AML-193 (cell line): ENCODE measurements around the gene CR2.
"Not testable (repeated sequence)": the region's sequence is repeated elsewhere in the genome, so short reads cannot be mapped to it uniquely, and the experiment has no call there.

Experiments used
- DNase-seq, 2 experiments: peaks; one replicate each; lab custom pipeline; 2025; lab: John Stamatoyannopoulos, UW

CR2 gene

DNA sequence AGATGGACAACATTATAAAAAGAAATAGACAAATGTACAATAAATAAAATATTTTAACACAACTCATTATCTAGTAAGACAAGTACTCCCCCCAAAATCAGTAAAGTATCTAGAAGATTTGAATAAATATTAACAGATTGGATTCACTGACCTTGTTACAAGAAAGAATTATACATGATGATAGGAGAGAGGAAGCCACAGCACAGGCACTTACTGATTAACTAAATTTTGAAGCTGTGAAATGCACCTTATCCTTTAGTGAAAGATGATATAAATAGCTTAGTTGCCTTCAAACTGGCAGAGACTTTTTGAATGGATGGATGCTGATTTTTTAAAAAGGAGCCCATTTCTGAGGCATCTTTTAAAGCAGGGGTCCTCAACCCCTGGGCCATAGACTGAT is 50.3 kb downstream of the CR2 start:
- no peak for DNase-seq

GRCh38 chr1:207510444-207510843 is 56.3 kb downstream of the CR2 start:
- DNase-seq: no peak

DNA sequence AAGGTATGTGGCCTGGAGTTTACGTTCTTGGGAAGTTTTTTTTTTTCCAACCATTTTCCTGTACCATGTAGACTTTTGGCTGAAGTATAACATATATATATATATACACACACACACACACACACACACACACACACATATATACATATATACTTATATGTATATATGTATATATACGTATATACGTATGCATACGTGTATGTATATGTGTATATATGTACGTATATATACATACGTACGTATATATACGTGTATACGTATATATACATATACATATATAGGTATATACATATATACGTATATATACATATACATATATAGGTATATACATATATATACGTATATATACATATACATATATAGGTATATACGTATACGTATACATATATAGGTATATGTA is 60.8 kb downstream of the CR2 start:
- DNase-seq: no peak

- DNase-seq: no peak
Observed at GRCh38 chr1:207516729-207517128, 62.6 kb downstream of the CR2 start.

DNA sequence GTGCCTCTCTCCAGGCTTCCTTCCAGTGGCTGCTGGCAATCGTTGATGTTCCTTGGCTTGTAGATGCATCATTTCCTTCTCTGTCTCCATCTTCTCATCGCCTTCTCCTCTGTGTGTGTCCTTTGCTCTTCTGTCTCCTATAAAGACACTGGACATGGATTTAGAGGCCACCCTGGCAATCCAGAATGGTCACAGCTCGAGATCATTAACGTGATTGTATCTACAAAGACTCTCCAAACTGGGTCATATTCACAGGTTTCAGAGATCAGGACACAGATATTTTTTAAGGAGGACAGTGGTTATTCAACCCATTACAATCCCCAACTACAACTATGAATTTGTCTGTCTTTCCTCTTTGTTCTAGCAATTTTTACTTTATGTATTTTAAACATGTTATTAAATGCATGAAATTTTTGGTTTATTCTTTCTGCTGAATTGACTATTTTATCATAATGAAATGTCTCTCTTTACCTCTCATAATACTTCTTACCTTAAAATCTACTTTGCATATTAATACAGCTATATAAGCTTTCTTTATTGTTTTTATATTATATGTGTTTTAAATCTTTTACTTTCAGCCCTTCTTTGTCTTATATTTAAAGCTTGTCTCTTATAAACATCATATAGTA is 64.6 kb downstream of the CR2 start:
- DNase-seq: no peak

- no peak for DNase-seq
Observed at GRCh38 chr1:207519505-207520399, 65.6 kb downstream of the CR2 start.

- DNase-seq: not testable (repeated sequence)
Observed at GRCh38 chr1:207520400-207521345, 66.5 kb downstream of the CR2 start.

DNA sequence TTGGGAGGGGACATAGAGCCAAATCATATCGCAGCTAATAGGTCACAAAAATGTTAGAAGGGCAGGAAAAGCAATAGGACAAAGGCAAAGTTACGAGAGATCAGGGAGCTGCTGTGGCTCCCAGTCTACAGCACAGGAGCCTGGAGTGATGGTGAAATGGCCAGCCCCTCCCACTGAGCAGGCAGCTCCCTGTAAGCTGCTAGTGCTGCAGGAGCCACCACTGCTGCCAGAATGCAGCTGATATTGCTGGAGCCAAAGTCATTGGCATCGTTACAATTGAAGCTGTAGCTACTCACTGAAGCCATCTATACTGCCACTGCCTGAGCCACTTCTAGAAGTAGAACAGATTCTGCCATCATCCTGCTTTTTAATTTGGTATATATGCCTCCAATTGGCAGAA is 71.1 kb downstream of the CR2 start:
- DNase-seq: not testable (repeated sequence)

- DNase-seq: not testable (repeated sequence)
Observed at GRCh38 chr1:207528401-207528800, 74.3 kb downstream of the CR2 start.

- DNase-seq: not testable (repeated sequence)
Observed at GRCh38 chr1:207536263-207536662, 82.1 kb downstream of the CR2 start.
